HL-60/S4 treated with retinoic acid at 250 ng/mL for 4 days and 3 days (cell line): ENCODE measurements around the gene AMBRA1.
"Not testable (repeated sequence)": the region's sequence is repeated elsewhere in the genome, so short reads cannot be mapped to it uniquely, and the experiment has no call there.

ENCODE experiments used
- in situ Hi-C: fragments of 300-500 bp; cut with MboI; formaldehyde crosslinking; loops from 2 replicates; pipeline ENCODE4 v1.7.0; 2022; ENCODE audit warnings: low sequenced_read_pairs

Gene AMBRA1

GRCh38 chr11:46588131-46588530, 5.7 kb downstream of the AMBRA1 start:
- in situ Hi-C loops: no loop called here

GRCh38 chr11:46583513-46583912, 10.3 kb downstream of the AMBRA1 start:
- in situ Hi-C loops: not testable (repeated sequence)

- in situ Hi-C loops: no loop called here
Observed at GRCh38 chr11:46582588-46582987, 11.2 kb downstream of the AMBRA1 start.

- in situ Hi-C loops: no loop called here
Observed at GRCh38 chr11:46577058-46577457, 16.8 kb downstream of the AMBRA1 start.

GRCh38 chr11:46574656-46575055, 19.2 kb downstream of the AMBRA1 start:
- in situ Hi-C loops: no loop called here

GRCh38 chr11:46570790-46571398, 22.9 kb downstream of the AMBRA1 start:
- in situ Hi-C loops: no loop called here

GRCh38 chr11:46565232-46565840, 28.5 kb downstream of the AMBRA1 start:
- in situ Hi-C loops: no loop called here

- in situ Hi-C loops: no loop called here
Observed at GRCh38 chr11:46564459-46564858, 29.4 kb downstream of the AMBRA1 start.

- in situ Hi-C loops: no loop called here
Observed at GRCh38 chr11:46562527-46562926, 31.3 kb downstream of the AMBRA1 start.

GRCh38 chr11:46560300-46560991, 33.4 kb downstream of the AMBRA1 start:
- in situ Hi-C loops: no loop called here

GRCh38 chr11:46559815-46560214, 34.0 kb downstream of the AMBRA1 start:
- in situ Hi-C loops: no loop called here

GRCh38 chr11:46557684-46558151, 36.1 kb downstream of the AMBRA1 start:
- in situ Hi-C loops: no loop called here

GRCh38 chr11:46555267-46556054, 38.4 kb downstream of the AMBRA1 start:
- in situ Hi-C loops: no loop called here

- in situ Hi-C loops: no loop called here
Observed at GRCh38 chr11:46554213-46555147, 39.3 kb downstream of the AMBRA1 start.

GRCh38 chr11:46553814-46554212, 40.0 kb downstream of the AMBRA1 start:
- in situ Hi-C loops: no loop called here

- in situ Hi-C loops: no loop called here
Observed at GRCh38 chr11:46551261-46551660, 42.6 kb downstream of the AMBRA1 start.

GRCh38 chr11:46547579-46547978, 46.2 kb downstream of the AMBRA1 start:
- in situ Hi-C loops: loop anchor here (25.0 kb wide), 1 partner anchor 310 kb away; no protein-coding TSS in a partner anchor

GRCh38 chr11:46543564-46543963, 50.3 kb downstream of the AMBRA1 start:
- in situ Hi-C loops: loop anchor here (25.0 kb wide), 1 partner anchor 306 kb away; no protein-coding TSS in a partner anchor

- in situ Hi-C loops: loop anchor here (25.0 kb wide), 1 partner anchor 304 kb away; no protein-coding TSS in a partner anchor
Observed at GRCh38 chr11:46541593-46542371, 52.0 kb downstream of the AMBRA1 start.
